Common myeloid progenitor, CD34-positive (primary cell): ENCODE results near the gene GUK1.
A peak's percentile ranks its signal among the peaks of the same experiment; 100 is the strongest.

Source experiments
- CTCF ChIA-PET: fragments of 350-600 bp; sonication (Branson Sonifier 250); formaldehyde crosslinking; loops from one replicate; lab custom pipeline; 2021; ENCODE audit warnings: antibody characterized with exemption; lab: Charles Lee
- POLR2A ChIA-PET: fragments of 350-600 bp; sonication (Branson Sonifier 250); formaldehyde crosslinking; loops from one replicate; lab custom pipeline; 2021; ENCODE audit warnings: antibody characterized with exemption; lab: Charles Lee
- DNase-seq, 3 donors: peaks; one replicate each; pipeline versions ENCODE4 v3.0.0 to v3.0.0-alpha.2; 2013
- H3K27ac ChIP-seq, 2 experiments: 1 replicate in 1 of 2; 2 replicates in 1 of 2; pipeline ENCODE4 v1.7.0; 2013; ENCODE audit warnings: inconsistent platforms in 2 of 2, low read length in 2 of 2, mild to moderate bottlenecking in 2 of 2, low read depth in 1 of 2, moderate library complexity in 1 of 2; ENCODE audit not compliant: severe bottlenecking in 2 of 2, insufficient read depth in 1 of 2, poor library complexity in 1 of 2
- H3K27me3 ChIP-seq, 5 experiments: replicated peaks in 2 of 5; 1 replicate in 3 of 5; 2 replicates in 2 of 5; pipeline versions ENCODE4 v1.6.1 to v1.7.0; 2013; ENCODE audit warnings: low read length in 4 of 5, mild to moderate bottlenecking in 2 of 5, moderate library complexity in 2 of 5, inconsistent platforms in 1 of 5; ENCODE audit not compliant: insufficient read depth in 5 of 5, control insufficient read depth in 4 of 5
- H3K36me3 ChIP-seq, 4 experiments: 1 replicate in 2 of 4; 2 replicates in 2 of 4; pipeline versions ENCODE4 v1.6.1 to v1.7.0; 2013; ENCODE audit warnings: low read length in 3 of 4, control low read depth in 1 of 4, mild to moderate bottlenecking in 1 of 4; ENCODE audit not compliant: control insufficient read depth in 4 of 4, insufficient read depth in 4 of 4
- H3K4me1 ChIP-seq, 4 experiments: 1 replicate in 3 of 4; 2 replicates in 1 of 4; pipeline versions ENCODE4 v1.6.1 to v1.7.1; 2013; ENCODE audit warnings: low read length in 3 of 4, mild to moderate bottlenecking in 3 of 4, control low read depth in 1 of 4, inconsistent platforms in 1 of 4, moderate library complexity in 1 of 4; ENCODE audit not compliant: control insufficient read depth in 4 of 4, insufficient read depth in 4 of 4; ENCODE audit errors: control extremely low read depth in 1 of 4
- H3K4me3 ChIP-seq, 7 experiments: 1 replicate in 4 of 7; 2 replicates in 3 of 7; pipeline versions ENCODE4 v1.5.1 to v1.7.0; 2013; ENCODE audit warnings: mild to moderate bottlenecking in 7 of 7, low read length in 6 of 7, moderate library complexity in 6 of 7, inconsistent platforms in 2 of 7, low read depth in 2 of 7, control low read depth in 1 of 7; ENCODE audit not compliant: insufficient read depth in 4 of 7, control insufficient read depth in 1 of 7; ENCODE audit errors: extremely low read depth in 1 of 7
- H3K9me3 ChIP-seq, 5 experiments: 1 replicate in 4 of 5; 2 replicates in 1 of 5; pipeline versions ENCODE4 v1.6.1 to v1.7.1; 2013; ENCODE audit warnings: low read length in 4 of 5, mild to moderate bottlenecking in 2 of 5, inconsistent platforms in 1 of 5, low read depth in 1 of 5, moderate library complexity in 1 of 5; ENCODE audit not compliant: control insufficient read depth in 4 of 5, insufficient read depth in 2 of 5; ENCODE audit errors: control extremely low read depth in 1 of 5
- WGBS: methylation state at CpG from one replicate; pipeline ENCODE4 v1.1.5; 2013; ENCODE audit not compliant: insufficient coverage; 5-methylcytosine and 5-hydroxymethylcytosine counted together

Gene GUK1

DNA sequence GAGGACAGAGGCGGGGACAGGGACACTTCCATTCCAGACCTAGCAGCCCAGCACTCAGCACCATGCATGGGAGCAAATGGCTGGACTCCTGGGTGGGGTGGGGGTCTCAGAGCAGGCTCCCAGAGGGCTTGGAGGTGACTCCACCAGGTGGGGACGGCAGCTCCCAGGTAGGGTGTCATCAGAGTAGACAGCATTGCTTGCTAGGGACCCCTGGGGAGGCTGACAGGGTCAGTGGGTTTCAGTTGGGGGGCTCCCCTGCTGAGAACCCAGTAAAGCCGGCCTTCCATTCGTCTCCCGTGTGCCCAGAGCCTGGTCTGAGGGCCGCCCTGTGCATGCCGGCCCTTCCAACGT, 4.9 kb downstream of the GUK1 start:
- Histone ChIP-seq H3K4me1 (peaks cover 4 to 29% (median 22%) of the 10 kb centered on the region in 4 experiments), H3K27ac (peak overlapping the region in 1 of 2 experiments; percentile 27), H3K27me3 (no peaks in the 10 kb centered on the region), H3K36me3 (peaks cover 4 to 47% (median 32%) of the 10 kb centered on the region in 4 experiments), H3K9me3 (no peaks in the 10 kb centered on the region), H3K4me3 (no peak overlapping the region)
- 97% methylated on average over 8 of the region's 8 CpGs for WGBS
- ChIA-PET POLR2A (no interaction called here), CTCF (interaction anchor here (1.0 kb wide), 1 partner anchor 14 kb away, joined by 3 read pairs; no protein-coding TSS in a partner anchor)
- no peak for DNase-seq

DNA sequence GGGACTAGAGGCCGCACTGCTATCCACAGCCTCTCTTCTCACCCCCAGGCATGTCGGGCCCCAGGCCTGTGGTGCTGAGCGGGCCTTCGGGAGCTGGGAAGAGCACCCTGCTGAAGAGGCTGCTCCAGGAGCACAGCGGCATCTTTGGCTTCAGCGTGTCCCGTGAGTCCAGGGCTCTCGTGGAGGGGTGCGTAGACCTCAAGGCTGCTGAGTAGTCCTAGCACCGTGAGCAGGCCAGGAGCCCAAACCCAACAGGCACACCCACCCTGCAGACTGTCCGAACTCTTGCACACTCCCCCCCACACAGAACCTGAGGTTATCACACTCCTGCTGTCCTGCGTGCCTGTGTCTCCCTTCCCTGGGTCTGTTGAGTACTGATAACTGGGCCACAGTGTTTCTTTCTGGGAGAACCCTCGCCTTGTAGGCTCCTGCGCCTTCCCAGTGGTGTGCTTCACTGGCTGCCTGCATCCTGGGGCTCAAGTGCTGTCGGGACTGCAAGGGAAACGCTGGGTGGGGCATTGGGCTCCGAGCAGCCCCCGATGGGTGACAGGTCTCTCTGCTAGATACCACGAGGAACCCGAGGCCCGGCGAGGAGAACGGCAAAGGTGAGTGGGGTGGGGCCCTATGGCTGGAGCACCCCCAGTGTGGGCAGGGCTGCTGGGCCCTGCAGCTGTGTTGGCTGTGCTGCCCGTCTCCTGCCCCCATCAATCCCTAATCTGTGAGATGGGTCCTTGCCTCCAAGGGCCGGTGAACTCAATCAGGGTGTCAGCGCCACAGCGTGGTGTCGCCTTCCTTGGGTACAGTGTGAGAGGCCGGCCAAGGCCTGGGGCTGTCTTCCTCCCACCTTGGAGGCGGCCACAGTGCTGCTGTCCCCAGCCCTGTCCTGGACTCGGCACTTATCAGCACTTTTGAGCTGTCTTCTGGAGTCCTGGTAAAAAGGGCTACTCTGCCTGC, 5.7 kb downstream of the GUK1 start:
- WGBS = 99% methylated on average over 28 of the region's 31 CpGs
- H3K9me3 ChIP-seq = no peaks in the 10 kb centered on the region
- H3K36me3 ChIP-seq = peaks cover 4 to 47% (median 32%) of the 10 kb centered on the region in 4 experiments
- H3K4me3 ChIP-seq = no peak overlapping the region
- H3K27me3 ChIP-seq = no peaks in the 10 kb centered on the region
- POLR2A ChIA-PET = no interaction called here
- no peak overlapping the region for H3K27ac ChIP-seq
- DNase-seq = no peak
- H3K4me1 ChIP-seq = peaks cover 4 to 27% (median 21%) of the 10 kb centered on the region in 4 experiments
- CTCF ChIA-PET = no interaction called here

GRCh38 chr1:228146417-228147150, 6.5 kb downstream of the GUK1 start:
- ChIA-PET CTCF (no interaction called here), POLR2A (no interaction called here)
- DNase-seq = no peak
- Histone ChIP-seq H3K4me1 (peaks cover 0 to 18% (median 13%) of the 10 kb centered on the region in 4 experiments), H3K27ac (no peak overlapping the region), H3K4me3 (no peak overlapping the region), H3K36me3 (peaks cover 4 to 47% (median 32%) of the 10 kb centered on the region in 4 experiments), H3K9me3 (no peaks in the 10 kb centered on the region), H3K27me3 (no peaks in the 10 kb centered on the region)
- WGBS = 93% methylated on average over 13 of the region's 18 CpGs

DNA sequence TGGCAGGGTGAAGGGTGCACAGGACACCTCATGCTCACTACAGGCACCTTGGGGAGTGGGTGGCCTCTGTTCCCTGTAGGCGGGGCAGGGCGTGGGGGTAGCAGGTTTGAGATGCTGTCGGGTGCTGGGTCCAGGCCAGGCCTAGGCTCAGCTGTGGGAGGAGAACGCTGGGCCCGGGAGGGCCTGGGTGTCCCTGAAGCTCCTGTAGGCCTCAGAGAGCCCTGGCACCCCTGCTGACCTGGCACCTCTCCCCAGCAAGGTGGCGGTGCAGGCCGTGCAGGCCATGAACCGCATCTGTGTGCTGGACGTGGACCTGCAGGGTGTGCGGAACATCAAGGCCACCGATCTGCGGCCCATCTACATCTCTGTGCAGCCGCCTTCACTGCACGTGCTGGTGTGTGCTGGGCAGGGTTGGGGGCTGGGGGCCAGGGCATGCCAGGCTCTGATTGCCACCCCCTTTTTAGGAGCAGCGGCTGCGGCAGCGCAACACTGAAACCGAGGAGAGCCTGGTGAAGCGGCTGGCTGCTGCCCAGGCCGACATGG, 7.1 kb downstream of the GUK1 start:
- Histone ChIP-seq H3K4me1 (peaks cover 0 to 12% (median 6%) of the 10 kb centered on the region in 4 experiments), H3K27me3 (no peaks in the 10 kb centered on the region), H3K4me3 (no peak overlapping the region), H3K27ac (no peak overlapping the region), H3K36me3 (peaks cover 4 to 42% (median 32%) of the 10 kb centered on the region in 4 experiments), H3K9me3 (no peaks in the 10 kb centered on the region)
- ChIA-PET POLR2A (no interaction called here), CTCF (no interaction called here)
- whole genome bisulfite sequencing = 99% methylated on average over 18 of the region's 20 CpGs
- no peak for DNase-seq

- peaks cover 4 to 42% (median 30%) of the 10 kb centered on the region in 4 experiments for H3K36me3 ChIP-seq
- H3K27ac ChIP-seq = no peak overlapping the region
- H3K27me3 ChIP-seq = no peaks in the 10 kb centered on the region
- H3K4me3 ChIP-seq = no peak overlapping the region
- DNase-seq = no peak
- H3K9me3 ChIP-seq = no peaks in the 10 kb centered on the region
- POLR2A ChIA-PET = no interaction called here
- H3K4me1 ChIP-seq = peaks cover 0 to 8% (median 2%) of the 10 kb centered on the region in 4 experiments
- CTCF ChIA-PET = interaction anchor here (1.3 to 1.9 kb wide), 2 partner anchors 12 to 148 kb away, joined by 4 to 6 read pairs; no protein-coding TSS in a partner anchor
- 86% methylated on average over 1 of the region's 4 CpGs for WGBS
These were observed 7.7 kb downstream of the GUK1 start for GRCh38 chr1:228147768-228148167.

- peaks cover 4 to 42% (median 30%) of the 10 kb centered on the region in 4 experiments for H3K36me3 ChIP-seq
- no peak overlapping the region for H3K4me3 ChIP-seq
- WGBS = 81% methylated on average over 17 of the region's 18 CpGs
- DNase-seq = no peak
- POLR2A ChIA-PET = no interaction called here
- no peaks in the 10 kb centered on the region for H3K27me3 ChIP-seq
- CTCF ChIA-PET = interaction anchor here (1.3 to 1.9 kb wide), 2 partner anchors 11 to 149 kb away, joined by 4 to 6 read pairs; no protein-coding TSS in a partner anchor
- H3K9me3 ChIP-seq = no peaks in the 10 kb centered on the region
- H3K27ac ChIP-seq = no peak overlapping the region
- peaks cover 0 to 5% (median 1%) of the 10 kb centered on the region in 4 experiments for H3K4me1 ChIP-seq
These were observed 8.2 kb downstream of the GUK1 start for GRCh38 chr1:228148196-228148861.
